Renal cortical epithelial cell (primary cell): ENCODE data around the gene WNT16. TPM values are rescaled to one million over a fixed set of nuclear protein-coding genes. Genes with fewer than 3 reads are reported as not detected.
"Not testable (repeated sequence)": the region's sequence is repeated elsewhere in the genome, so short reads cannot be mapped to it uniquely, and the experiment has no call there.

ENCODE experiments used
- DNase-seq: peaks from one replicate; pipeline ENCODE4 v3.0.0-alpha.2; 2011; ENCODE audit warnings: low read depth
- total RNA-seq: library from RNA; depleted of rRNA; stranded (reverse); fragments of >200 nt; gene quantifications from 2 replicates; pipeline ENCODE4 v1.2.3, GENCODE V29; 2014

Gene WNT16
- total RNA-seq, 1 donor from 2014 or later, result 0.30 TPM

DNA sequence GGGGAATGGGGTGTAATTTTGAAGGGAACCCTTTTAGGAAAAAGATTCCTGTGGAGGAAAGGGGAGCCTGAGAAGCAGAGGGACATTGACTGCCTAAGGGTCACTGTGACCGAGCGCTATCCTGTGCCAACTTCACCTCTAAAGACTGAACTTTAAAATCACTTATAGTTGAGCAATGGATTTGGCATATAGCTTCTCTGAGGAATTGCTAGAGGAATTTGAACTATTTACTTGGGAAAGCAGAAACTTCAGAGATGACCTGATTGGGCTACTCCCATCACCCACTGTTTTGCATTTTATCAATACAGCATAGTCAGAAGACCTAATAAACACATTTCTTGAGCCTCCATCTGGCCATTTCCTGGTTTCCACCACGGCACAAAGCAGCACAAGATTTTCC lies 23.7 kb upstream of the WNT16 start:
- DNase-seq, result peak; percentile 27

DNA sequence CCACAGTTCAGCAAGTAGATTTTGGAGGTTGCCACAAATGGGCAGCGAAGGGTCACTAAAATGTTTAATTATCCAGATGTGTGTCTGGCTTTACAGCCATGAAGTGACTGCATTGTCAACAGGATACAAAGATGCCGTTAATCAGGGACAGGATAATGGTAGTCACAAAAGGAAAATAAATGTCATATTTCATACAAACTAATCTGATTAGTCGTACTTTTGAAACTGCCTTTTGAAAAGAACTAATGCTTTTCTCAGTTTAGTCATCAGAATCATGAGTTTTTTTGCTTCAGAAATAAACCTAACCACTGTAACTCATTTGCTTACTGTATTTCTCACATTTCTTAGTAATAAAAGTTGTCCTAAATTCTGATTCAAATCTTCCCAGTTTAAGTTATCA lies 22.2 kb upstream of the WNT16 start:
- no peak for DNase-seq

DNA sequence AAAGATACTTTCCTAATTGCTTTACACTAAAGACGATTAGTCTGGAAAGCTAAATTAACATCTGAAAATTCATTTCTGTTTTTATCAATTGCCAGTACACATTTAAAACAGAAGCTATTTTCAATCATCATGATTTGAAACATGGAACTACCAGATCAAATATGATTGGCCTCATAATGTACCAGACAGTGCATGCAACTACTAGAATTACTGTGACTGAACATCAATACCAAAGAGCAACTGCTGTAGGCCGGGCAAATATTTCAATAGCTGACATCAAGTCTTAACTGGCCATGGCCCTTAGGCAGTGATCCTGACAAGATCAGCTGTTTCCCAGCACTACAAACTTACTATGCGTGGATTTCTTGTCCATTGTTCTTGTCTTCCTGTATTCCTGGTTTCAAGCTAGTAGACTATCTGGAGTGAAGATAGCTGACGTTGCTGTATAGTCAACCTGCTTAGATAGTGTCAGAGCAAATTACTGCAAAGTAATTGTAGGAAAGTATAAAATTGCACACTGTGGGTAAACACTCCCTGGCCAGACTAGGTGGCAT lies 21.7 kb upstream of the WNT16 start:
- no peak for DNase-seq

DNA sequence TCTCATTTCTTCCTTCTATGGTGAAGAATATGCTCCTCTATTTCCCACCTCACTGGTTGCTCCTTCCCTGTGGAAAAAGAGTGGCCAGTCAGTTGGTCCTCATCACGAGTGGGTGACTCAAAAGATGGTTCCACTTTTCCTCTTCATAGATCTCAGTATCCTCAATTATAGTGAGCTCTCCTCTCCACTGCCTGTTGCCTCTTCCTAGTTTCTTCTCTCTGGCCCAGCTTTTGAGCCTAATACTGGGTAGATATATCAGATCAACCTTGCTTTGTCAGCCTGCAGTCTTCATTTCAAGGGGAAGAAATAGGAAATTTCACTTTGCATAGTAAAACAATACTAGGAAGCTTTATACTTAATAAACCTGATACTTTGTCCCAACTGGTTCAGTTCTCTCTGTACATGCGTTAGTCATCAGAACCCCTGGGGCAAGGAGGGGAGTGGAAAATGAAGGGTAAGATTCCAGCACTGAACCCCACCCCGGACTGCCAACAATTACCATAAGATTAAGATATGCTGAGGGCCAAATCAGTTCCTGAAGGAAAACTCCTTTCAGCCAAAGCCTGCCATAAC lies 15.5 kb upstream of the WNT16 start:
- DNase-seq, result peak; percentile 76

DNA sequence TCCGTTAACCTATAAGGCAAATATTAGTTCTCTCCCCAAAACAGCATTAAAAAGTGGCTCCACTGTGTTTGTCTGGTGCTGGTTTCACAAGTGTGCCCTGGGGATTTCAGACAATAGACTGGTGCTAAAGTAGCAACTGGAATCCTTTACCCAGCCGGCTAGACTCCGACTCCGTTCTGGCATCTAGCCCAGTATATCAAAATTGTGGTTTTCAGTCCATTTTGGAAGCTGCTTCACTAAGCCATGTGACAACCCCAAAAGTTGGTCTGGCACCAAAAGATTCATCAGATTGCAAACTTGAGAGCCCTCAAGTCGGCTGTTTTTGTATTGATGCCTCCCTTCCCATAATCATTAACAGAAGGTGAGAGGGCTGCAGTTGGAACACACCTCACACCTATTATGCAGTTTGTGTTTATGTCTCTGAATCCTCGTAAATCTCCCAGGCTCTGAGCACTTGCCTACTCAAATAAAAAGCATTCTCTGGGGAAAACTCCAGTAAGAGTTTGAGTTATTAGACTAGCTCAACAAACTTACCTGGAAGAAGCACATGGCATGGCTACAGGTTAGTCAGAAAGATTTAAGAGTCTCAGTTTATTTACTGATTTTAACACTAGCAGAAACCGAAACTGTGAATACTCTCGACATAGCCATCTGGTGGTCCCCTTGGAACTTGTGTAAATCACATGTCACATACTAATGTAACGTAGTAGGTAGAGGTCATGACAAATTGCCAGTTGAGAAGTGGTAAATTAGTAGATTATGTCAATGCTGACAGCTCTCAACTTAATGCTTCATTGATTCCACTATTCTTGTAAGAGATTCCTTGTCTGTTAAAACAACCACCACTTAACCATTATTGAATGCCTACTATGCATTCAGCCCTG lies 14.8 kb upstream of the WNT16 start:
- peak; percentile 93 for DNase-seq

DNA sequence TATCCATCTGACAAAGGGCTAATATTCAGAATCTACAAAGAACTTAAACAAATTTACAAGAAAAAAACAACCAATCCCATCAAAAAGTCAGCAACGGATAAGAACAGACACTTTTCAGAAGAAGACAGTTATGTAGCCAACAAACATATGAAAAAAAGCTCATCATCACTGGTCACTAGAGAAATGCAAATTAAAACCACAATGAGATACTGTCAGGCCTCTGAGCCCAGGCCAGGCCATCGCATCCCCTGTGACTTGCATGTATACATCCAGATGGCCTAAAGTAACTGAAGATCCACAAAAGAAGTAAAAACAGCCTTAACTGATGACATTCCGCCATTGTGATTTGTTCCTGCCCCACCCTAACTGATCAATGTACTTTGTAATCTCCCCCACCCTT lies 13.6 kb upstream of the WNT16 start:
- not testable (repeated sequence) for DNase-seq

DNA sequence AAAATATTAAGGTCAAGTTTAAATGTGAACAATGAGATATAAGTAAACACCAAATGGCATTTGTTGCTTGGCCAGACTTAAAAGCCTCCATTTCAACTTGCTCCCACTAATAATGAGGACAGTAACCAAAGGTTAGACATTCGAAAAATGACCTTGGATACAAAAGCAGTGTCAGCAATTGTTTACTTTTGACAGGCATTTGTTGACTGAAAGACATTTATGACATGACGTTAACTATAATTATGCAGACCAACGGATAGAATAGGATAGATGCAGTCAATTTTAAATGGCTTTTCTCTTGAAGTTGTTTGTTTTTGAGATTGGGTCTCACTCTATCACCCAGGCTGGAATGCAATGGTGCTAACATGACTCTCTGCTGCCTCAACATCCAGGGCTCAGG lies 6.3 kb upstream of the WNT16 start:
- DNase-seq, result no peak

DNA sequence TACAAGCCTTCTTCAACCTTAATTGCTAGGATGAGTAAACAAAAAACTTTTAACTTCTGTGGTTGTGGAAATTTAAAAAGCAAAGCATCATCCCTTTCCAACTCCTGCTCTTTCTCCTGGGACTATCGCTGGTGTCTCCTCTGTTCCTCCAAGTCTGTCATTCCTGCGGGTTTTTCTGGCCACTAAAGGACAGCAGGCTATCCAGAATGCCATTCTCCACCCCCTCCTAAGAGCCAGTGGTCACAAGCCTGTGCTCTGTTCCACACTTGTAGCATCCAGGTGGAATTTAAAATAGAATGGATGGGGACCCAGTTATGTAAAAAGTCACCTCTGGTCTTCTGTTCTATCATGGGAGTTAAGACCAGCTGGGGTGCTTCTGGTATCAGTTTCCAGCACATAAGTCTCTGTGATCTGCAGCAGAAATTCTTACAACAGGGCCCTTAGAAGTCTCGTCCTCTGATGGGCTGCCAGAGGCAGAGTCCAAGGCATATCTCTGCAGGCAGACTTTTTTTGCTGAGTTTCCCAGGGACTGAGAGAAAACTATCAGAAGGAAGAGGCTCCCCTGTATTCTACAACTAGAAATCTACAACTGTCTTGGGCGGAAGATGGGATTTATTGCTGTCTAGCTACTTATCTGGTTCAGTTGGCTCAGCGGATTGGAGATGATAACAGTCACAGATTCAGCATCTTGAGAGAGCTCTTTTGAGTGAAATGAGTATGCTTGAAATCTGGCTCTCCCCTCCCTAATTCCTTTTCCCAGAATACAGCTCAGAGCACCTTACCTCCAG lies 5.1 kb upstream of the WNT16 start:
- no peak for DNase-seq

DNA sequence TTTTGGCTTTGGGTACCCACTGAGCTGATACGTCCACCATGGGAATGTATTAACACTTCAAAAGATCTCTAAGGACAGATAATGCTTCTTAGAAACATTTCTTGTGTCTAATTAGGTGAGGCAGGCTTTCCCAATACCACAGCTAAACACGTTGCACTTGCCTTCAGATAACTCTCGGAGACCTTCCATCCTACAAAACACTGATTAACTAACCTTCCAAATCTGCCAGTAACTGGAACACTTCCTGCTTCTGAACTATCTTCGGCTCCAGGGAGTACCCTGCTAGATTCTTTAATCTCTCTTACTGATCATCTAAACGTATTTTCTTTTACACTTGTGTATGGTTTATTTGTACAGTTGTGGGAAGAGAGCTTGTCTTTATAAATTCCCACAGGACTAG lies 1.1 kb upstream of the WNT16 start:
- no peak for DNase-seq

DNA sequence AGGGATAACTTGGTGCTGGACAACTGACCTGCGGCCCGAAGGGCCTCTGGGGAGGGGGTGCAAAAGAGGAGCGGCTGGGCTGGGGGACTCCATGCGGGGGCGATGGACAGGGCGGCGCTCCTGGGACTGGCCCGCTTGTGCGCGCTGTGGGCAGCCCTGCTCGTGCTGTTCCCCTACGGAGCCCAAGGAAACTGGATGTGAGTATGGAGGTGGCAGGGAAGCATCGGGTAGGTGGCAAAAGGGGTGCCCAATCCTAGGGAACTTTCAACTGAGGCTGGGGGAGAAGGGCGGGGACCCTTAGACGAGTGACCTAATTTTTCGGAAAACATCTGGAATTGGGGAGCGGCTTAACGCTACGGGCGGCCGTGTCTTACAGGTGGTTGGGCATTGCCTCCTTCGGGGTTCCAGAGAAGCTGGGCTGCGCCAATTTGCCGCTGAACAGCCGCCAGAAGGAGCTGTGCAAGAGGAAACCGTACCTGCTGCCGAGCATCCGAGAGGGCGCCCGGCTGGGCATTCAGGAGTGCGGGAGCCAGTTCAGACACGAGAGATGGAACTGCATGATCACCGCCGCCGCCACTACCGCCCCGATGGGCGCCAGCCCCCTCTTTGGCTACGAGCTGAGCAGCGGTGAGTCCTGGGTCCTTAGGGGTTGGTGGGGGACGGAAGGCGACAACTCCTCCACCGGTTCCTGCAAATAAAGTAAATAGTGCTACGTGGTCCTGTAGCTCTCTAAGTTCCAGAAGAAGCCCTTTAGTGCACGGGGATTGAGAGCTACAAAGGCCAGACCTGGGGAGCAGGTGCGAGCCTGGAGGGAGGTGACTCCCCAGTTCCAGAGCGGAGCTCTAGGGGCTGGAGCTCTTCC lies 622 bp downstream of the WNT16 start:
- no peak for DNase-seq

DNA sequence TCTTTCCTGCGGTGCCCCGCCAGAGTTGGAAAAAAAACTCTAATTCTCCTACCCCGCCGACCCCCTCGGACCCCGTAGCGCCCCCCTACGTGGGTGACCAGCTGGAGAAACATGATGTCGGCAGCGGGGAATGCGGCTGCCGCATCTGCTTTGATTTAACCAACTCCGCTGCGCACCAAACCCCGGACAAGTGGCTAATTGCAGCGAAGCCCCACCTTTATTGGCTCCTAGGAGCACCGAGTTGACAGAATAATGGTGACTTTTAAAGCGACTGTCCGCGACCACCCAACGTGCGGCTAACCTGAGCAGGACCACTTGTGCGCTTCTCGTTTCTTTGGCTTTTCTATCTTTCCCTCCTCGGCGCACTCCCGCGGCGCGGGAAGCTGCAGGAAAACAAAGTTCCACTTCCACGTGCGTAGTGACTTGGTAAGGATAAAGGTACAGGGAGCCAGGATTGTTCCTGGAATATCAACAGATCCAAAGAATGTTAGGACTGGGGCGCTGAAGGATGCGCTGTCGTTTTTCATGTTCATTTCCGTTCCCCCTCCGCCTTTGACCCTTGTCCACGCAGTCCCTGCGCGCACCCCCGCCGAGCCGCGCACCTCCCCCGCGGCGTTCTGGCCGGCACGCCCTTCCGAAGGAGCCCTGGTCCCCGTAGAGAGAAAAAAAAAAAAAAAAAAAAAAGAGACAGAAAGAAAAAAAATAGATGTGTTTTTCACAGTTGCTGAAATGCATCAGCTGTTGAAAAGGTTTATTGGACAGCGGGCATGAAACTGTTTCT lies 1.4 kb downstream of the WNT16 start:
- no peak for DNase-seq

DNA sequence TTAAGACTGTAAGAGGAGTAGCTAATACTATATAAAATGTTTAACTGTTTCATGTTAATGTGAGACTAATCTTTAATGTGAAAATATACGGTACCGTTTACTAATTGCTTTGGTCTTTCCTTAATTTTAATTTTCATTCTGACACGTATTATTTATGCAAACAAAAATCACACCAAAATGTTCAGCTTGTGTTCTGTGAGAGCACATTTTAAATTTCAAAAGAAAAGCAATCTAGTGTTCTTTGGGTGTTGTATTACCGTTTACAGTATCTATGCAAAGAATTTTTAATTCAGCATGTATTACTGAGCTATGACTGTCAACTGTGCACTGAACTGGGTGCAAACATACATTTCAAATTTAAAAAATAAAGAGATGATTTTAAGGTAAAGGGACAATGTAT lies 2.2 kb downstream of the WNT16 start:
- no peak for DNase-seq

DNA sequence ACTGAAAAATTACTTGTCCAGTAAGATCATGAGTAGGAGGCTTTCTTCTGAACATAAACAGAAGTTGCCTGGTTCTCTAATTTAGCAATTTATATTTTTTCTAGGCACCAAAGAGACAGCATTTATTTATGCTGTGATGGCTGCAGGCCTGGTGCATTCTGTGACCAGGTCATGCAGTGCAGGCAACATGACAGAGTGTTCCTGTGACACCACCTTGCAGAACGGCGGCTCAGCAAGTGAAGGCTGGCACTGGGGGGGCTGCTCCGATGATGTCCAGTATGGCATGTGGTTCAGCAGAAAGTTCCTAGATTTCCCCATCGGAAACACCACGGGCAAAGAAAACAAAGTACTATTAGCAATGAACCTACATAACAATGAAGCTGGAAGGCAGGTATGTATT lies 2.8 kb downstream of the WNT16 start:
- no peak for DNase-seq

DNA sequence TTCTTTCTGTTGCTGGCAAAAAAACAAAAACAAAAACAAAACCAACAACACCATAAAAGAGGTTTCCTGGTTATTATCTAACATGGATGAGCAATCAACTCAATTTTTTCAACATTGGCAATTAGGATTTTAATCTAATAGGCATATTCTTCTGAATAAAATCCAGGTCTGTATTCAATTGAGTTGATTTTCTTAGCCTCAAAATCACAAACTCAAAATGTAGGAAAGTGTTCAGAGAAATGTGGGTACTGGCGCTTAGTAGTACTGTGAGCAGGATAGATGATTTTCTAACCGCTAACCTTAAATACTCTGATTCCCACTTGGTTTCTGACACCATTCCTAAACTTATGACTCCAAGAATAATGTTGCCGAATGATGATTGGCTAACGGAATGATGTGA lies 5.6 kb downstream of the WNT16 start:
- no peak for DNase-seq

DNA sequence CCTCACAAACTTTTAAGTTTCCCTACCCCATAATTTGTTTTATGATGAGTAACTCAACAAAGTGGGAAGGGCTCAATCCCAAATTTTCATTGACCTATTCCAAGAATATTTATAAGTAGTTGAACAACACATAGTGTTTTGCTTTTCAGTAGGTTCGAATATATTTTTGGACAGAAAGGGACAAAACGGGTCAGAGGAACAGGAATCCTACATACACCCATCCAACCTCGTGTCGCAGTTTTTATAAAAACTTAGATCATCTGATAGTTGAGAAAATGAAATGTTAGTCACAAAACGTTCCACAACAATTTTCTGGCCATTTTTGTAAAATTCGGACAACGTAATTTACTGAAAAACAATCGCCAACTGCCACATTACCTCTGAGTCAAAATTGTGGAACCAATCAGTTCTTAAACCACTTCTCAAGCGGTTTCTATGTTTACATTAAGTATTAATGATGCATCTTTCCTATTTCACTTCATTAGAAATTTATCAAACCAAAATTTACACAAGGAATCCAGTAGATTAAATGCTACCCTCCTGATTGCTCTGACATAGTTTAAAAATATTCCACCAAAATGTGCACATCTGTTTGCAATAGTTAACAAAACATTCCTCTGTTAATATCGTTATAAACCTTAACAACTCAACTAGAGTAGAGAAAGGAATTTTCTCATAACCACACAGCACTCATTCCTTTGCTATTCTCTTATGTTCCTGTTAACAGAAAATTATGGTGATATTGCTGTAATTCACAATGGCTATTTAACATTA lies 6.3 kb downstream of the WNT16 start:
- no peak for DNase-seq

DNA sequence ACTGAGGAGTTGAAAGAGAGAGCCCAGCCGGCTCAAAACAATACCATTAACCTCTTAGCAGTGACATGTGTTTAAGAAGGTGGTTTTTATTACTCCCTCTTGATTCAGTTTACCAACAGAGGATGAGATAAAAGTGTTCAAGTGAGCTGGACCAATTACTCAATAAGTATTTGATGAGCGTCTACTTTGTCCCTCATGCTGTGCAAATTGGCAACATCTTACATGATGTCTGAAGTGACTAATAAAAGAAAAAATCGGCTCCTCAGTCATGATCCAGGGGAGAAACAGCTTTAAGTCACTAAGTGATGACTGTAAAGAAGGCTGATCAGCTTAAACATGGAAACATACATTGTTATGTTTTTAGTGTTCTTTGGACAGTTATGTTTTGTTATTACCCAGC lies 7.8 kb downstream of the WNT16 start:
- no peak for DNase-seq

DNA sequence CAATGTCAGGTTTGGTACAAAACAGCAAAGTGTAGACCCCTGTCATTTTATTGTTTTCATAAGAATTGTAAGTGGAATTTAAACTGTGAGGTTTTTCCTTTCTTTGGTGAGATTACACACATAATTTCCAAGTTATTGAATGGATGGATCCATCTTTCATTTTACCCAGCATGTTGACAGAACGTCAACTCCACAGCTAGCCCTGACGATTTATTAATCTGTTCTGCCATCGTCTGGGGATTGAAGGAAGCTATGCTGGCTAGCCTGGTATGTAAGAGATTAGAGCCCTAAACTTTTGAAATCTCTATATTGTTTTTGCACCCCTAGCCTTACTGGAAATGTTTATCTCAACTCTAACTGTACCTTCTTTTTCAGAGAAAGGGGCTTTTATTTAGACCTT lies 8.6 kb downstream of the WNT16 start:
- peak; percentile 25 for DNase-seq

DNA sequence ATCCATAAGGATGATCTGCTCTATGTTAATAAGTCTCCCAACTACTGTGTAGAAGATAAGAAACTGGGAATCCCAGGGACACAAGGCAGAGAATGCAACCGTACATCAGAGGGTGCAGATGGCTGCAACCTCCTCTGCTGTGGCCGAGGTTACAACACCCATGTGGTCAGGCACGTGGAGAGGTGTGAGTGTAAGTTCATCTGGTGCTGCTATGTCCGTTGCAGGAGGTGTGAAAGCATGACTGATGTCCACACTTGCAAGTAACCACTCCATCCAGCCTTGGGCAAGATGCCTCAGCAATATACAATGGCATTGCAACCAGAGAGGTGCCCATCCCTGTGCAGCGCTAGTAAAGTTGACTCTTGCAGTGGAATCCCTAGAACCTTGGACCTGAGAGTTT lies 10.3 kb downstream of the WNT16 start:
- DNase-seq, result no peak

DNA sequence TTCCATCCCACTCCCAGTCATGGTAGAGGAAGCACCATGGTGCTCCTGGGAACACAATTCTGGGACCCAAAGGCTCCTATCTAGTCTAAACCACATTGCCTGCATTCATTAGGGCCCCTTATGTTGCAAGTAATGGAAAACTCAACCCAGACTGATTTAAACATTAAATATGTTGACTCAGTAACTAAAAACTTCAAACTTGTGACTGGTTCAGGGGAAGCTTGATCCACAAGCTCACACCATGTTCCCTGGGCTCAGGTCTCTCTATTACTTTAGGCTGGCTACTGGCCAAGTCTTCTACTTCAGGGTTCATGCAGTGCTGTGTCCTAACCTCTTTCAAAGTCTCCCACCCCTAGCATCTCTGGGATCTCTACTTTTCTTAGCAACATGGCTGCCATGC lies 13.1 kb downstream of the WNT16 start:
- peak; percentile 83 for DNase-seq

DNA sequence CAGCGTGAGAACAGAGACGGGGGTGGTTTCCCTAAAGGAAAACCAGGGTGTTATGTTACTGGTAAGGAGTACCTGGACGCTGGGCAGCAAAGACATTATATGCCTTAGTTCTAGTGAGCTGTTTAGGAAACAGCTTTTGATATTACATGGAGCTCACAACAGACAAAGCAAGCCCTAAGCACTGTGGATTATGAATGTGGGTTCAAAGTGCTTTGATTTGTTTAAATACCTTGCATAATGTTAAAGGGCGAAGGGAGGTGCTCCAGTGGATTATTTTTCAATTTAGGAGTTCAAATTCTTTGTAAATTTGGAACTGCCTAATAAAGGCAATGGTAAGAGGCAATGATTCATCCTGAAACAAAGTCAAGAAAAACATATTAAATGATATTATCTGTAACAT lies 13.8 kb downstream of the WNT16 start:
- DNase-seq, result no peak
